Lung (tissue), 12 donors: ENCODE results near the gene TSPO2. TPM values are rescaled to one million over a fixed set of nuclear protein-coding genes. Genes with fewer than 3 reads are reported as not detected.

ENCODE experiments used
- ATAC-seq: fragments of 200-7000 bp; cut with Tn5 transposase; one replicate; pipeline ENCODE4 v1.9.1; 2020; ENCODE audit warnings: moderate number of reproducible peaks; ENCODE audit not compliant: insufficient read depth, low FRiP score
- DNase-seq, 3 donors: peaks; one replicate each; pipeline ENCODE4 v3.0.0-alpha.2; 2013 to 2017
- H3K27ac ChIP-seq, 2 donors: one replicate each; pipeline ENCODE4 v1.5.1; 2013; ENCODE audit warnings: mild to moderate bottlenecking in 2 of 2, moderate library complexity in 2 of 2, control low read depth in 1 of 2, inconsistent platforms in 1 of 2, low read depth in 1 of 2, low read length in 1 of 2
- H3K27me3 ChIP-seq, 3 donors: one replicate each; pipeline ENCODE4 v1.5.1; 2013; ENCODE audit warnings: low read length in 2 of 3; ENCODE audit not compliant: control insufficient read depth in 3 of 3, insufficient read depth in 3 of 3
- H3K36me3 ChIP-seq, 4 donors: one replicate each; pipeline ENCODE4 v1.5.1; 2013; ENCODE audit warnings: low read length in 4 of 4, mild to moderate bottlenecking in 1 of 4, moderate library complexity in 1 of 4; ENCODE audit not compliant: control insufficient read depth in 4 of 4, insufficient read depth in 4 of 4
- H3K4me1 ChIP-seq, 5 donors: one replicate each; pipeline ENCODE4 v1.5.1; 2013; ENCODE audit warnings: low read length in 5 of 5, mild to moderate bottlenecking in 2 of 5, moderate library complexity in 1 of 5; ENCODE audit not compliant: control insufficient read depth in 5 of 5, insufficient read depth in 5 of 5
- H3K4me3 ChIP-seq: one replicate; pipeline ENCODE4 v1.5.1; 2013; ENCODE audit warnings: mild to moderate bottlenecking, control low read depth, moderate library complexity
- H3K9ac ChIP-seq, 2 donors: one replicate each; pipeline ENCODE4 v1.5.1; 2013; ENCODE audit warnings: low read length in 2 of 2, control low read depth in 1 of 2; ENCODE audit not compliant: insufficient read depth in 1 of 2
- H3K9me3 ChIP-seq, 4 donors: one replicate each; pipeline ENCODE4 v1.5.1; 2013; ENCODE audit warnings: low read length in 3 of 4, mild to moderate bottlenecking in 1 of 4, moderate library complexity in 1 of 4; ENCODE audit not compliant: control insufficient read depth in 4 of 4, insufficient read depth in 3 of 4
- CTCF ChIP-seq: IDR thresholded peaks from 2 replicates; pipeline ENCODE4 v1.5.1; 2012; ENCODE audit warnings: mild to moderate bottlenecking; ENCODE audit errors: control extremely low read depth, extremely low read depth
- WGBS, 2 donors: extraction: QIAGEN DNeasy Blood & Tissue Kit; methylation state at CpG; one replicate each; pipeline ENCODE4 v1.1.7; 2013; 5-methylcytosine and 5-hydroxymethylcytosine counted together
- polyA plus RNA-seq, 2 donors: library from polyadenylated mRNA; stranded (reverse); fragments of 200-250 nt; gene quantifications; one replicate each; pipeline ENCODE4 v1.2.1, GENCODE V29; 2013
- total RNA-seq, 2 donors: library from RNA; depleted of rRNA in 1 of 2; stranded (reverse); fragments of >200 nt in 1 of 2; gene quantifications; one replicate each; pipeline ENCODE4 v1.2.1, GENCODE V29; 2014 to 2021
- donor health status: control.
- donor health status: control.
- donor health status: Bipolar disorder and iron deficiency.
- donor health status: healthy.
- donor health status: DM: yes; HTN: yes; CAD: no.

Gene TSPO2
- total and polyA plus RNA-seq, 4 donors = 0.07 to 0.57 TPM; not detected in 2

DNA sequence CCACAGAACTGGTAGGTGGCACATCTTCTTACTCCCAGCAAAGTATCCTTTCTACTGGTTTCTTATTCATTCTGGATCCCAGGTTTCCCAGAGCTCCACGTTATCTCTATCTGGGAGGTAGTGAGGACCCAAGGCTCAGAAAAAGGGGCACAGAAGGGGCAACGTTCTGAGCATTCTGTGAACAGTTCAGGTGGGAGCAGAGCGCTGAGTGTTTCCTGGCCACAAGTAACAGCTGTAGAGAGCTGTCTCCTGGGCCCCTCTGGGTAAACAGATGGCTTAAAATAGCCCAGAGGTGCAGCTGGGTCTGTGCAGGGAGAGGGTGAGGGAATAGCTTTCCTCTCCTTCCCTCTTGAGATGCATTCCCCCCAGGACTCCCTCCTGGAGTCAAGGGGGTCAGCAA, 12.9 kb downstream of the TSPO2 start:
- Histone ChIP-seq H3K36me3 (no peaks in the 10 kb centered on the region), H3K27ac (peak overlapping the region in 1 of 2 donors; percentile 82), H3K9me3 (no peaks in the 10 kb centered on the region), H3K27me3 (no peaks in the 10 kb centered on the region), H3K4me1 (peaks cover 0 to 14% (median 0%) of the 10 kb centered on the region in 5 donors), H3K9ac (no peak overlapping the region), H3K4me3 (no peak overlapping the region)
- ATAC-seq = no peak
- no peak for TF ChIP-seq CTCF
- WGBS, 2 donors = 55 to 56% methylated on average over 3 of the region's 3 CpGs
- no peak for DNase-seq

DNA sequence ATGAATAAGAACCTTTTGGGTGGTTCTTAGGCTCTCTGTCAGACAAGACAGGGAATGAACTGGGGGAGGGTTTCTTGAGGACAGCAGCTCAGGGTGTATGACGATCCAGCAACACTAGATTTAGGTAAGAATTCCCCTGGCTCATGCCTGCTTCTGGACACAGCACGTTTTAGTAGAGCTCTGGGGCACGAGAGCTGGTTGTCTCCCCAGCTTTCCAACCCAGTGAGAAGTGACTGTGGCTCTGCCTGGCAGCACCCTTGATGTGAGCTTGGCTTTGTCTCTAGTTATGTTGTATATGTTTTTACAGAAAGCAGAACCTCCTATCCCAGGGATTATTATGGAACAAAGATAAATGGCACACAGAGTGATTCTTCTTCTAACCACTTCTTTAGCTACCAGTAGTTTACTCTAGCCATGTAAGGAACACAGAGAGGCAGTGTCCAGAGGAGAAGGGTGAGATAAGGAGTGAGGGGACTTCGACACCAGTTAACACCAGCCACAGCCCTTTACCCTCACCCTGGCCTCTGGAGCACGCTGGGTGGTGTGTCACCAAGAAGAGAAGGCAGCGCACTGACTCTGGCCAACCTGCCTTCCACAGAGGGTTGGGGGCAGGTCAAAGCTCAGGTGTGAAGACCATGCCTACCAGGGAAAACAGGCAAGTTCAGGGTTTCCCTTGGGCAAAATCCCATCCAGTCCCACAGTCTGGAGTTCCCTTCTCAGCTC, 14.7 kb downstream of the TSPO2 start:
- ATAC-seq = no peak
- WGBS, 2 donors = 87 to 92% methylated on average over 6 of the region's 6 CpGs
- no peaks in the 10 kb centered on the region for H3K27me3 ChIP-seq
- no peaks in the 10 kb centered on the region for H3K36me3 ChIP-seq
- H3K9me3 ChIP-seq = no peaks in the 10 kb centered on the region
- peak overlapping the region in 1 of 2 donors; percentile 81 for H3K27ac ChIP-seq
- DNase-seq = no peak
- no peak for TF ChIP-seq CTCF
- peaks cover 0 to 15% (median 3%) of the 10 kb centered on the region in 5 donors for H3K4me1 ChIP-seq
- H3K4me3 ChIP-seq = no peak overlapping the region
- no peak overlapping the region for H3K9ac ChIP-seq

- peaks cover 0 to 14% (median 0%) of the 10 kb centered on the region in 5 donors for H3K4me1 ChIP-seq
Measured at GRCh38 chr6:41058783-41059181, 16.5 kb downstream of the TSPO2 start.

More at GRCh38 chr6:41058783-41059181, 16.5 kb downstream of the TSPO2 start:
- DNase-seq (no peak), ATAC-seq (no peak)
- no peak overlapping the region for H3K9ac ChIP-seq
- WGBS, 2 donors = 82 to 87% methylated on average over 2 of the region's 2 CpGs
- H3K27ac ChIP-seq = peak overlapping the region in 1 of 2 donors; percentile 81
- H3K4me3 ChIP-seq = no peak overlapping the region
- peaks cover 0 to 2% (median under 1%) of the 10 kb centered on the region in 4 donors for H3K36me3 ChIP-seq
- no peak for TF ChIP-seq CTCF
- no peaks in the 10 kb centered on the region for H3K27me3 ChIP-seq
- H3K9me3 ChIP-seq = no peaks in the 10 kb centered on the region
